Measurements from ENCODE around the gene APBA2. TPM values are rescaled to one million over a fixed set of nuclear protein-coding genes. Genes with fewer than 3 reads are reported as not detected.
A peak's percentile ranks its signal among the peaks of the same experiment; 100 is the strongest.
"Not testable (repeated sequence)": the region's sequence is repeated elsewhere in the genome, so short reads cannot be mapped to it uniquely, and the experiment has no call there.

The APBA2 gene
- total RNA-seq, 1 donor, result 4.7 TPM

- TF ChIP-seq, protein P1, sequence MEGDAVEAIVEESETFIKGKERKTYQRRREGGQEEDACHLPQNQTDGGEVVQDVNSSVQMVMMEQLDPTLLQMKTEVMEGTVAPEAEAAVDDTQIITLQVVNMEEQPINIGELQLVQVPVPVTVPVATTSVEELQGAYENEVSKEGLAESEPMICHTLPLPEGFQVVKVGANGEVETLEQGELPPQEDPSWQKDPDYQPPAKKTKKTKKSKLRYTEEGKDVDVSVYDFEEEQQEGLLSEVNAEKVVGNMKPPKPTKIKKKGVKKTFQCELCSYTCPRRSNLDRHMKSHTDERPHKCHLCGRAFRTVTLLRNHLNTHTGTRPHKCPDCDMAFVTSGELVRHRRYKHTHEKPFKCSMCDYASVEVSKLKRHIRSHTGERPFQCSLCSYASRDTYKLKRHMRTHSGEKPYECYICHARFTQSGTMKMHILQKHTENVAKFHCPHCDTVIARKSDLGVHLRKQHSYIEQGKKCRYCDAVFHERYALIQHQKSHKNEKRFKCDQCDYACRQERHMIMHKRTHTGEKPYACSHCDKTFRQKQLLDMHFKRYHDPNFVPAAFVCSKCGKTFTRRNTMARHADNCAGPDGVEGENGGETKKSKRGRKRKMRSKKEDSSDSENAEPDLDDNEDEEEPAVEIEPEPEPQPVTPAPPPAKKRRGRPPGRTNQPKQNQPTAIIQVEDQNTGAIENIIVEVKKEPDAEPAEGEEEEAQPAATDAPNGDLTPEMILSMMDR (IDR thresholded peaks at IDR 0.05; ENCODE audit: insufficient read depth, low read depth, low read length), result no peak
- DNase-seq (ENCODE audit: low read depth), result no peak
- peak overlapping the region; percentile 54 for H3K4me3 ChIP-seq (ENCODE audit: low read depth, low read length)
These were observed 595 bp upstream of the APBA2 start for GRCh38 chr15:28885128-28885629.

- peak overlapping the region; percentile 54 for H3K4me3 ChIP-seq (ENCODE audit: low read depth, low read length)
- no peak for DNase-seq (ENCODE audit: low read depth)
- TF ChIP-seq, protein P1 (IDR thresholded peaks at IDR 0.05; ENCODE audit: insufficient read depth, low read depth, low read length), result no peak
These were observed 911 bp downstream of the APBA2 start for GRCh38 chr15:28886431-28887338.

DNA sequence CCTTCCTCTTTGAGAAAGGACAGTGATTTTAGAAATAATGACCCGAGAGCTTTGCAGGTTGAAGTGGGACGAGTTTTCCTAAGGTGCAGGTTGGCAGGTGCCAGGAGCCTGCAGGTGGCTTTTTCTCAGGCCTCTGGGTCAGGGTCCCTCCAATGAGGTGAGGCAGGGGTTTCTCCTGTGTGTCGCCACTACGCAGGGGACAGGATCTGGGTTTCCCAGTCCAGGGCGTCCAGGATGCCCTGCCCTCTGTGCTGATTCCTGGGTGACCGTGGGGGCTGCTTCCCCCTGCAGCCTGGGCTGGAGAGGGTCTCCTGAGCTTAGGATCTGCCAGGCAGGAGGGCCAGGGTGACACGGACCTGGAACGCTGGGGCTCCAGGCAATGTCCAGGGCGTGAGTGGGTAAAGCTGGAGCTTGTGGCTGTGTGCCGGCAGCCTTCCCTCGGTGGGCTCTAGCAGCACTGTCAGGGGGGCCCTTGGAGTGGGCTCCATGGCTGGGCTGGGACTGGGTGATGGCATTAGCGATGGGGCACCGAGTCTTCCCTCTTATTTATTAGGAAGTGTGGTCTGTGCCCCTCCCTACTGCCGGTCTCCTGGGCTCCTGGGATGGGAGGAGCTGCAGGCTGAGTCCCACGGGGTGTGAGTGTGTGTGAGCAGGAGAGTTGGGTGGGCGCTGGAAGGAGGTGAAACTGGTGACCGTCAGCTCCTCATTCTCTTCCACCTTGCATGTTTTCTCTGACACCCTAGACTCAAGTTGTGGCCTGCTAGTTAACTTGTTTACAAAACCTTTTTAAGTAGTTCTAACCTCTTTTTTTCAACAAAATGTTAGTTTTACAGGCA, 1.8 kb downstream of the APBA2 start:
- no peak overlapping the region for H3K4me3 ChIP-seq (ENCODE audit: low read depth, low read length)
- DNase-seq (ENCODE audit: low read depth), result no peak
- TF ChIP-seq, protein P1 (IDR thresholded peaks at IDR 0.05; ENCODE audit: insufficient read depth, low read depth, low read length), result no peak

GRCh38 chr15:28888302-28888894, 2.6 kb downstream of the APBA2 start:
- H3K4me3 ChIP-seq (ENCODE audit: low read depth, low read length), result no peak overlapping the region
- TF ChIP-seq, protein P1 (IDR thresholded peaks at IDR 0.05; ENCODE audit: insufficient read depth, low read depth, low read length), result no peak
- no peak for DNase-seq (ENCODE audit: low read depth)

DNA sequence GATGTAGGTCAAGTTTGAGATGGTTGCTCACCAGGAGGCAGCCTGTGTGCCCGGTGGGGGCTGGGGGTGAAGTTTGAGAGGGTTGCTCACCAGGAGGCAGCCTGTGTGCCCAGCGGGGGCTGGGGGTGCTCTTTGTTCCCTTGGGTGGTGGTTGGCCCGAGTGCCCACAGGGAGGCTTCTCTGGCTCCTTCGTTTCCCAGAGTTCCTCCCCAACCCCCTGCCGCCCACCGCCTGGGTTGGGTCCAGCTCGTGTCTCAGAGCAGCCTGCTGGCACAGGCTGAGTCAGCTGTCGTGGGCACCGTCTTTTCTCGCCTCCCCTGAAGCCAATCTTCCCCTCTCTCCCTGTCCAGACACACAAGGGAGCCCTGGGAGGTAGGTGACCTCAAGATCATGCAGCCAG, 3.1 kb downstream of the APBA2 start:
- no peak overlapping the region for H3K4me3 ChIP-seq (ENCODE audit: low read depth, low read length)
- TF ChIP-seq, protein P1 (IDR thresholded peaks at IDR 0.05; ENCODE audit: insufficient read depth, low read depth, low read length), result no peak
- DNase-seq (ENCODE audit: low read depth), result no peak

DNA sequence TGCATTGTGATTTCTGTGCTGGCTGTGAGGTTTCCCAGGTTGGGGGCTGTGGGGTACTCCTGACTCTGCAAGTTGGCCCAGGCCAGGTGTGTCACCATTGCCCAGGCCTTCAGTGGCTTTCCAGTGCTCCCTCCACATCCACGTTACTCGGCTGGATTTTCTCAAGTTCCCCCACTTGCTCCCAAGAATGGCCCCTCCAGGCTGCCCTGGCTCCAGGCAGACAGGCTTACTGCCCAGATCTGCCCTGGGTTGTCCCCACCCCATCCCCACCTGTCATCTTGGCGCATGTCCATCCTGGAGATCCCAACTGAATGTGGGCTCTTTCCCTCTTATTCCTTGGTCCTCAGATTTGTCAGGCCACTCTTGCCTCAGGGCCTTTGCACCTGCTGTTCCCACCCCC, 3.6 kb downstream of the APBA2 start:
- H3K4me3 ChIP-seq (ENCODE audit: low read depth, low read length), result no peak overlapping the region
- TF ChIP-seq, protein P1 (IDR thresholded peaks at IDR 0.05; ENCODE audit: insufficient read depth, low read depth, low read length), result no peak
- no peak for DNase-seq (ENCODE audit: low read depth)

DNA sequence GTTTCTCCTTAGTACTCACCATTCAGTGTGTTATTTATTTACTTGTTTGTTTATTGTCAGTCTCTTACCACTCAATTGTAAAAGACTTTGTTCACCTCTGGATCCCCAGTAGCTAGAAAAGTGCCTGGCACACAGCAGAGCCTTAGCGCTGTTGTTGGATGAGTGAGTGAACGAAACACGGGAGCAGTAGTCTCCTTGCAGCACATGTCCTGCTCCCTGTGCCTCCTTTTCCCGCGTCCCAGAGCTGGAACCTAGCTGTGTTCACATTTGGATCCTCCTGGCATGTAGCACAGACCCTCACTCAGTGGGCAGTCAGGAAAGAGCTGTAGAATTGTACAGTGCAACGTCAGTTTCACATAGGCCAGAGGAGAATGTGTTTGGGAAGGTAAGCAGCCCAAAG, 4.1 kb downstream of the APBA2 start:
- DNase-seq (ENCODE audit: low read depth); H3K4me3 ChIP-seq (ENCODE audit: low read depth, low read length): not testable (repeated sequence)

GRCh38 chr15:28890291-28890690, 4.5 kb downstream of the APBA2 start:
- DNase-seq (ENCODE audit: low read depth); H3K4me3 ChIP-seq (ENCODE audit: low read depth, low read length): not testable (repeated sequence)
